ENCODE results near the gene DLX5.

DNA sequence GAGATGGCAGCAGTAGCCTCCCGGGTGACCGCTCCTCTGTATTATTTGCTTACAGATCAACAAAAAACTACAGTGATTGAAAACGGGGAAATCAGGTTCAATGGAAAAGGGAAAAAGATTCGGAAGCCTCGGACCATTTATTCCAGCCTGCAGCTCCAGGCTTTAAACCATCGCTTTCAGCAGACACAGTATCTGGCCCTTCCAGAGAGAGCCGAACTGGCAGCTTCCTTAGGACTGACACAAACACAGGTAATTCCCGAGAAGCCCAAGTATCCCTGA is 17.1 kb downstream of the DLX5 start:
- no peak for TF ChIP-seq POLR2AphosphoS5 (IDR thresholded peaks at IDR 0.05; ENCODE audit: low read depth, low read length)
- TF ChIP-seq POLR2A (IDR thresholded peaks at IDR 0.05; ENCODE audit: low read depth, low read length), result no peak
